HepG2 (cell line): Measurements from ENCODE around the gene ANAPC16.

ENCODE experiments used
- JUNB ChIP-seq: sonication (generic); formaldehyde crosslinking; IDR thresholded peaks from 2 replicates; pipeline ENCODE4 v1.8.0; 2022; ENCODE audit warnings: missing genetic modification reagents, mild to moderate bottlenecking, borderline replicate concordance
- POLR2A ChIP-seq, 2 experiments: IDR thresholded peaks; 2 replicates each; pipeline ENCODE4 v1.6.1; 2011; ENCODE audit warnings: low read depth in 2 of 2, low read length in 2 of 2, mild to moderate bottlenecking in 1 of 2, moderate library complexity in 1 of 2; ENCODE audit not compliant: insufficient read depth in 1 of 2
- ZNF7 ChIP-seq: IDR thresholded peaks from 2 replicates; pipeline ENCODE4 v1.6.1; 2016; ENCODE audit warnings: missing biosample characterization, missing genetic modification reagents

GRCh38 chr10:72245949-72246525 is 30.2 kb downstream of the ANAPC16 start:
- TF ChIP-seq ZNF7 (CRISPR knock-in tag) (no peak), JUNB (CRISPR knock-in tag) (no peak), POLR2A (IDR thresholded peaks at IDR 0.05; ENCODE audit: insufficient read depth in 1 of 2, low read depth in 2 of 2, low read length in 2 of 2) (no peak)
